HG02840 (cell line): ENCODE data around the gene NTNG1.
"Not testable (repeated sequence)": the region's sequence is repeated elsewhere in the genome, so short reads cannot be mapped to it uniquely, and the experiment has no call there.

Experiments used
- ATAC-seq: cut with Tn5 transposase; IDR thresholded peaks from one replicate; pipeline ENCODE4 v1.9.1; 2021; ENCODE audit warnings: mild to moderate bottlenecking, moderate library complexity, moderate number of reproducible peaks; ENCODE audit not compliant: unreplicated experiment, low FRiP score

Gene NTNG1

DNA sequence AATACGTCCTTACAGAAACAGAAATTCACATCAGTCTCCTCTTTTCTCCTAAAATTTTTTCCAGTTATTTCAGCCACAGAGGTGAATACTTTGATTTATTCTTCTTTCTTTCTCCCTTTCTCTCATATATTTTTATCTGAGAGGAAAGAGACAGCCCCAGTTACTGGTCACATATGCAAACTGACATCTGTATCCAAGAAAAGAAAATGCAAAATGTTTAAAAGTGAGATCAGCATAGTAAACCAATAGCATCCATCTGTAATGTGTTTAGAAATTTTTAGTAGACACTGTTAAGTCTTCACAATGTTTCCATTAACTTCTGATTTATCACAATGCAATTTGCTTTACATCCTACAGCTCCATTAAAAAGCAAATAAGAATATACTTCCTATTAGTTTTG is 53.5 kb downstream of the NTNG1 start:
- no peak for ATAC-seq

DNA sequence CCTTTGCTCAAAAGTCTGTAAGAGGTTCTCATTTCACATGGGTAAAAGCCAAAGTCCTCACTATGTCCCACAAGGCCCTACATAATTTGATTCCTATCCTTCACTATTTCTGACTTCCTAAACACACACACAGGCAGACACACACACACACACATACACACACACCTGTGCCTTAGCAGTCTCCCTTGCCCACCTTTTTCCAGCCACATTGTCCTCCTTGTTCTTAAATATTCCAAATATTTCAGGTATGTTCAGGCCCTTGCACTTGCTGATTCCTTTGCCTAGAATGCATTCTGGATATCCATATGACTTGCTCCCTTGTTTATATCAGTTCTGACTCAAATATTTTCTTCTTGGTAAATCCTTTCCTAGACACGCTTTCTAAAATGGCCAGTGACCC is 54.6 kb downstream of the NTNG1 start:
- ATAC-seq, result no peak

DNA sequence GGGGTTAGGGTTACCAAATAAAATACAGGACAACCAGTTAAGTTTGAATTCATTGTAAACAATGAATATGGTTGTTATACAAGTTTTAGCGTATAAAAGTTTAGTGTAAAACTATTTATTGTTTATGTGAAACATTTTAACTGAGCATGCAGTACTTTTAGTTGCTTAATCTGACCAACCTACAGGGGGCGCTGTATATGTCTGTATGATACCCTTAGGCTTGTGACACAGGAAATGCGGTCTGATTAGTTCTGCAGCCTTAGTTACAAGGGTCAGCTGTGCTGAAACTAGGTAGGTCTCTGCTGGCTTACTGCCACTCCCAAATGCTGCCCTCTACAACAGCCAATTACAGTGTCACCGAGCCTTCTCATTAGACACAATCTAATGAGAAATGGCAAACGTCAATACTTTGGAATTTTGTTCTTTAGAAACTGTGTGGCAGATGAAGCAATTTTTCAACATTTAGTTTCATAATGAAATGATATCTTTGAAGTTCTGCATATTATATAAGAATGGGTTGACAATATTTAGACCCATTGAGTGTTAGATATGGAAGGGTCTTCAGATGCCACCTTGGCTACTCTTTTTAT is 56.2 kb downstream of the NTNG1 start:
- peak; percentile 77 for ATAC-seq

DNA sequence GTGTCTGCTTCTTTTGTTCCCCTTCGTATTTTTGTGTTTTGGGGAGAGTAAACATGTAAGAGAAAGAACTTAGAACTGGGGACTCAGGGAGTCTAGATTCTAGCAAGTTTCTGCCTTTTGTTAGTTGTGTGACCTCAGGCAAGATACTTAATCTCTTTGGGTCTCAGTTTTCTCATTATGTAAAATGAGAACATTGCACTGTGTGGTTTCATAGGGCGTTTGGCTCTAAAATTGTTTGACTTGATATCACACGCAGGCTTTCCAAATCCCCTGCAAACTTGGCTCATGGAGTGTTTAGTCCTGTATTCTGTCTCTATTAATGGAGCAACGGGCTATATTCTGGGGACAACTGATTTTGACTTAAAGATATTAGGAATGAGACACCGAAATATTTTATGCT is 57.7 kb downstream of the NTNG1 start:
- no peak for ATAC-seq

DNA sequence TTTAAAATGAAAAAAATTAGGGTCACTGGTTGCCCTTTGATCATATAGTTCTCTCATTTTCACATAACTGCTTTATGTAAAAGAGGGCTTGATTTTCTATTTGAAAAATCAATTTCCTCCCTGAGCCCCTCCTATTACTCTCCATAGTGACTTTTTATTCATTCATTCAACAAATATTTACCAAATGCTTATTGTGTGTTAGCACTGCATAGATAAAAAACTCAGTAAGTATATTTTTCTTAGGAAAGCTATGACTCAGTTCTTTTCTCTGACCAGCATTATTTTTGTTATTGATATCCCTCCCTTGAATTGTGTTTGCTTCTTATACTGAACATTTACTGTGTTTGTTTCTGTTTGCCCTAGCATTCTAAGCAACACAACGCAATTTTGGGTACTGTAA is 59.8 kb downstream of the NTNG1 start:
- no peak for ATAC-seq

DNA sequence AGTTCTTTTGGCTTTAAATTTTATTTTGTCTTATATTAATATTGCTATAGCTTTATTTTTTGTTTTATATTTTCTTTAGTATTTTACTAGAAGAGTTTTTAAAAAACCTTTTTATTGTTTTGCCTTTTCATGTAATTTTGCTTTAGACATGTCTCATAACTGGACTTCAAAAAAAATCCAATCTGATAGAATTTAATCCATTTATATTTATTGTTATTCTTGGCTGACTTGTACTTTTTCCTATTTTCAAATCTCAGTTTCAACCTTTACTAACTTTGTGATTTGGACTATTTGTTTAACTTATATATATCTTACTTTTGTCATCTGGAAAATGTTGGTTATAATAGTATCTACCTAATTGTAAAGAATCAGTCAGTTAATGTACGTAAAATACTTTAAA is 61.2 kb downstream of the NTNG1 start:
- no peak for ATAC-seq

DNA sequence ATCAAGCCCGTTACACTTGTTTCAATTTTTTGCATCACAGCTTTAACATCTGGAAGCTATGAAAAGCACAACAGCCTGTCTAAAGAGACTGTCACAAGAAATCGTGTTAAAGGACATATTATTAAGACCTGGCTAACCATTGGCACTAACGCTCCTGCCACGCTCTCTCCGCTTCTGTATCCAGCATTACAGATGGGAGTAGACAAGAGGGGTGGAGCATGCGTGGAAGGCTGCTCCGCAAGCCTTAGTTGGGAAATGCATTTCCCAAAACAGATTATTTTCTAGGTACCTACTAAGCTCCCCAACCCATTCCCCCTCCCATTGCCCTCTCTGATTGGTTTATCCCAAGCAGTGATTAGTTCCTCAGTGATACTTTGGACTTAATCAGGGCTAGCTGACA is 72.4 kb downstream of the NTNG1 start:
- ATAC-seq, result no peak

DNA sequence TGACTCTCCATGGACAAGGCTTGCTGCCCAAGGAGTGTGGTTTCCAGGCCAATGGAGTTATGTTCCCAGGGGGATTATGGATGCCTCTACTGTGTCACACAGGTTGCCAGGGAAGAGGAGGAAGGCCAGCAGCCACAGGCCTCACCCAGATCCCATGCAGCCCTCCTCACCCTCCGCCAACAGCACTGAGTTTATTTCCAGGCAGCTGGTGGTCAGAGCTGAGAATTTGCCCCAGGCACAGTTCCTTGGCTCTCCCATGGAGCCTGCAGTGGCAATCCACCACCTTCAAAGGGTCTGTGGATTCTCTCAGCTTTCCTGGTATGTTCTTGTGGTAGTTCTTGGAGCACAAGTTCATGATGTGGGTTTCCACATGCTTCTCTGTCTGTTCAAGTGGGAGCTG is 79.2 kb downstream of the NTNG1 start:
- no peak for ATAC-seq

DNA sequence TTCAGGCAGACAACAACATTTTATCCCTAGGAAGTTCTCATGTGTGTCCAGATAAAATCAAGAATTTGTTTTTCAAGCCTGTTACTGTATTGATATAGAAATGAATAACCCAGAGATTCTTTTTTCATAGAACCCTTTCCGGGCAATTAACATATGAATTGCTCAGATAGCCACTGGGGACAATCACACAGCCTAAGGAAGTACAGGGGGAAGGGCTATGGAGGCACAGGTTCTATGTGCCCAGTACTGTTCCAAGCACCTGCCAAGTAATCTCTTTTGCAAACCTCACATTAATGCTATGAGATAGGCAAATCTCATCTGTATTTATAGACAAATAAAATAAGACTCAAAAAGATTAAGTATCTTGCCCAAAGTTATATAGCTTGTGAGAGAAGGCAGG is 84.9 kb downstream of the NTNG1 start:
- no peak for ATAC-seq

DNA sequence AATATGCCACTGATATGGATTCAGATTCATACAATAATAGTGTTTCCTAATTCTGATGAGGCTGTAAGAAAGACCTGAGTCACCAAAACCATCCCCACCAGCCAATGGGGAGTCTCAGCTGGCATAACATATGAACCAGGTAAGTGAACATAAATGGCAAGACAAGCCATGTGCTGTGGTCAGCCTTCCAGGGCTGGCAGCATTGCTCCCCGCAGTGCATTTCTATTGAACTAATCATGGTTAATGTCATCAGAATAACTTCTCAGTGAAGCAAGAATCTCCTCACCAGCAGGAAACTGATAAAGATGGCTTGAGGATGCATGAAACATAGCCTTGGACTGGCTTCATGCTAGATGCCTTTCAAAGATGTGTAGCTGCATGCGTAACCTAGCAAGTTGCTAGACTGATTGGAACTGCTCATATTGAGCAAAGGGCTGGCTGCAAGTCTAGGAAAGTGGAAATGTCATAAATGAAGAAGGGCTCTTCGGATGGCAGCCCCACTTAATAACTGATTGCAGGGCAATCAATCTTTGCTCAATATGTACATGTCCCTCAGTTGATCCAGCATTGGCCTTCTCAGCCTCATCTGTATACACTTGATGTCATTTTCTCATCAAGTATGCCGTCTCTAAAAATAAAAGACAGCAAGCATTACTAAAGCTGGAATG is 88.0 kb downstream of the NTNG1 start:
- ATAC-seq, result no peak

DNA sequence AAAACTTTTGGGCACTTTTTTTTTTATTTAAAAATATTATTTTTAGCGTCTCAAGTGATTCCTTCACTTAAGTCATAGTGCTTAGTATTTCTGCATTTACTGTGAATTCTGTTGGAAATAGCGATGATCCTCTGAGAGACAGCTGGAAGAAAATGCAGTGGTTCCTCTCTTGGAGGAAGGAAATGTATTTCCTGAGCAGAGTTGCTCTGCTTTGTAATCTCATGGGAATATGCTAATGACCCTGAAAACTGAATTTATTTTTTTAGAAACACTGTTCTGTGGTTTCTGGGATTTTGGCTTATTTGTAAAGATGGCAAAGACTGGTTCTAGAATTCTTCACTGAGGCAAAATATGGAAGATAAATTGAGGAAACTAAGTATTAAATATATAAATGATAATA is 88.9 kb downstream of the NTNG1 start:
- no peak for ATAC-seq

DNA sequence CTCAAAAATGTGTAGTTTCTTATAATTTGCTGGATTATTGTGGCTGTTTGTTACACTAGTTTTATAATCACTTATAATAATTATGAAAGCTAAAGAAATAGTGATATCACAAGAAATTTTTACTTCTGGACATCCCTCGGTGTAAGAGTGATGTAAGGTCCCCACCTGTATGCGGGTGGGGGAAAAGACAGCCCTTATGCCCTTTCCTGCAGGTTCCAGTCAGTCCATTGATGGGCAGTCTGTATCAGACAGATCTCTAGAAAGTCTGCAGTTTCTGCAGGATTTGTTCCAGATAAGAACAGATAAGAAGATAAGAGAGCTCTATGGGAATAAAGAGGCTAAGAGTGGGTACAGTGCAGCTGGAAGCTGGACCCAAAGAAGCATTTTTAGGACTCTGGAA is 89.3 kb downstream of the NTNG1 start:
- no peak for ATAC-seq

DNA sequence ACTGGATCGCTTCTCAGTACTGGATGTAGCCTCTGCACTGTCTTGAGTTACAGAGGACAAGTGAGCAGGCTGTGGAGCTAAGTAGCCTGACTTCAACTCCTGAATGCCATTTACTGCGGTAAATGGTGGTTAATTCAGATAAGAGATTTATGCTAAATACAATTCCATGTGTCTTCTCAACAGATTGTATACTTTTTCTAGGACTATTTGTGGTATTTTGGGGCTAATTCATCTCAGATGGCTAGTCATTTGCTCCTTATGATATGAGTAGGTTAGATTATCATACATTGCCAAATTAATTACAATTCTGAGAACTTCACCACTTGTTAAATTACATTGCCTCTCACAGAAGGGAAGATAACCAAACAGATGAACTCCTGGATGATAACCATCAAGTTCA is 90.5 kb downstream of the NTNG1 start:
- ATAC-seq, result no peak

DNA sequence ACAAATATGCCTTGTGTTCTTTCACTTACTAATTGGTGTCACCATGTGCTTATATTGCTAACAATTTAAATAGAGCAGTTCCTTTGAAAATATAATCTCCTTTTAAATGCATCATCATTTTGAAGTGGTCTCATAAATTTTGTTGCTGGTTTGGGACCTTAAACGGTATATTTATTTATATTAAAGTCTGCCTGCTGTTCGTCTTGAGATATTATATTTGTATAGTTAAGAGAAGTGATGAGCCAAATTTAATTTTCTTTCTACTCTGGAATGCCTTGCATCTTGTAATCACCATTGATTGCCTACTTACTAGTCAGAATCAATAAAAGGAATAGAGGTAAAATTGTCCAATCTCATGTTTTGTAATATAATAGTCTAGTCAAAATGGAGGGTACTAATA is 91.6 kb downstream of the NTNG1 start:
- no peak for ATAC-seq

DNA sequence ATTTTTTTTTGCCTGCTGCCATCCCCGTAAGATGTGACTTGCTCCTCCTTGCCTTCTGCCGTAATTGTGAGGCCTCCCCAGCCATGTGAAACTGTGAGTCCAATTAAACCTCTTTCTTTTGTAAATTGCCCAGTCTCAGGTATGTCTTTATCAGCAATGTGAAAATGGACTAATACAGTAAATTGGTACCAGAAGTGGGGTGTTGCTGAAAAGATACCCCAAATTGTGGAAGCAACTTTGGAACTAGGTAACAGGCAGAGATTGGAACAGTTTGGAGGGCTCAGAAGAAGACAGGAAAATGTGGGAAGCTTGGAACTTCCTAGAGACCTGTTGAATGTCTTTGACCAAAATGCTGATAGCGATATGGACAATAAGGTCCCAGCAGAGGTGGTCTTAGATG is 95.9 kb downstream of the NTNG1 start:
- ATAC-seq, result not testable (repeated sequence)

DNA sequence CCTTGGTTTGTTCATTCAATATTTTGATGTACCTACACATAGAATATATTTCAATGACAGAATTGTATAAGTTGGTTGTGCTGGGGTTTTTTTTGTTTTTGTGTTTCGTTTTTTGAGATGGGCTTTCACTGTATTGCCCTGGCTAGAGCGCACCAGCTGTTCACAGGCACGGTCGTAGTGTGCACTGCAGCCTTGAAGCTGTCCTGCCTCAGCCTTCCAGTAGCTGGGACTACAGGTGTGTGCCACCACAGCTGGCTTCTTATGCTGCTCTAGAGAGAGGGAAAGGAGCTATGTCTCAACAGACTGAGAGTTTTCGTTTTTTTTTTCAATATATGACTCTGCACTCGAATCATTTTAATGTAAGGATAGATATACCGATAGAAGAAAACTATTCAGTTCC is 102.6 kb downstream of the NTNG1 start:
- ATAC-seq, result no peak

DNA sequence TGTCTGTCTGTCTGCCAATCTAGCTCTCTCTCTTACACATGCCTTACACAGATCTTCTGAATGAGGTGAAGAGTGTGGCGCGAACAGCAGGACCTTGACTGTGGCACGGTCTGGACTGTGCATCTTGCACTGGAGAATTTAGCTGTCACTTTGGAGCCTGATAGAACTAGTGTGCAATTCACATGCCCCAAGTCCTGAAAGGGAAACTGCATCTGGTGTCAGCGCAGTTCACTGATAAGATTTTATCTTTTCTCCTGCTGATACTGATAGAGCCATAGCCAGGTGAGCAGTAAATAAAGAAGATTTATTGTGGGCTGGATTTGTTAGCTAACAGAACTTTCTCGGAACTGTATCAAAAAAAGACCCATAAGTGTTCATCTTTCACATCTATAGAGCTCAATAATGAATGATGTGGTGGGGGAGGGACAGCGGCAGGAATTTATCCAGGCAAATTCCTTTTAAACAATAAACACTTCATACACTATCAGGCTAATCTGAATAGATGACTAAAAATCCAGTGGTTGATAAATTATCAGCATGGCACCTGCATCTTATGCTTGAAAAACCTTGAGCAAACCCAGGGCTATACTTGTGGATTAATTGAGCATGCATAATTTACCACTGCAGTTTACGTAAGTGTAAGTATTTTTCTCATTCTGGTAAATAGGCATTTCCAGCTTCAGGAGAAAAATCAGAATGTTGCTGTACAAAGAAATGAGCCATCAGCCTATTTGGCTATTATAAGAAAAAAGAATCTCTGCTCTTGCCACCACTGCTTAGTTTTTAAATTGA is 104.1 kb downstream of the NTNG1 start:
- ATAC-seq, result no peak

DNA sequence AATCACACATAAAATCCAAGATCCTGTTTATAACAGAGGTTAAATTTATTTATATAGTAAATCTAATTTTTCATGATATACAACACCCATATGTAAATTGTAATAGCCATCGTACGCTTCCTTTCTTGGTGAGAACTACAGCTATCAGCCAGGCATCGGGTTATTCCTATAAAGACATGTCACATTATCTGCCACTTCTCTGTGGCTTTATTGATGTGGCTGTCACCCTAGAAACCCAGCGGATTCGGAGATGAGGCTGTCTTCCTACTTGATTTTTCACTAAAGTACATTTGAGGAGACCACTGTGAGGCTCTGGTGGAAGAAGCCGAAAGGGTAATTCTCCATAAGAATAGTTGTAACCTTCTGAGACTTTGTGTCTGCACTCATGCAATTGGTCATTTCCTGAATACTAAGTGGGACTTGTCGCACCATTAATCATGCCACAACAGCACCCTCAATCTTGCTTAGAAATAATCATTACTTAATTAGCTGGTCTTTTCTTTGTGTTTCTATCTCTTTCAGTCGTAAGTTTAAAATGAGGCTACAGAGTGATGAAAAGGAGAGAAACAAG is 106.0 kb downstream of the NTNG1 start:
- ATAC-seq, result no peak

DNA sequence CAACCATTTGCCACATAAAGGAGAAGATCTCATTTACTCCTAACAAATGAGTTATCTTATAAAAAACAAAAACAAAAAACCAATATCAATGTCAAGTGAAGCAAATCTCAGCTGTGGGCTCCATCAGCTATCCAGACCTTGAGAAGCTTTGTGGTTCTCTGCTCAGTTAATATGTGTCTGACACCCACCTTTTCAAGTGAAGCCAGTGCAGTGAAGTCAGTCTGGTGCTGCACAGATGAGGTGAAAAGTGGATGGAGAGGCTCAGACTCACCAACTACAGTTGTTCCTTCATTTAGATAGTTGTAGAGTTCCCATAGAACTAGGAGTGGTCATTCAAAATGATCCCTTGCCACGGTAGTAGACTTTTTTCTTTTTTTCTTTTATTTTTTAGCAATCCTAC is 106.8 kb downstream of the NTNG1 start:
- no peak for ATAC-seq

DNA sequence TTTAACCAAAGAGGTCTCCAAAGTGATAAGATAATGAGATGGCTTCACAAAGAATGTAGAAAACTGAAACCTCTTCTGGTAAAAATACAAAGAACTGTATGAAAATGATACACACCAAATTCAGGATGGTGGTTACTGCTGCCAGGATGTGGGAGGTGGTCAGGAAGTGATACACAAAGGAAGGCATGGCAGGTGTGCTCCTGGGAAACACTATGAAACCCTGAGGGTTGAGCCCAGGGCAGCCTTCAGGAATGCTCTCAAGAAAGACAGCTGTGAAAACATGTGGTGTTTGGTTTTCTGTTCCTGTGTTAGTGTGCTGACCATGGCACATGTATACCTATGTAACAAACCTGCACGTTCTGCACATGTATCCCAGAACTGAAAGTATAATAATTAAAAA is 109.3 kb downstream of the NTNG1 start:
- ATAC-seq, result no peak

DNA sequence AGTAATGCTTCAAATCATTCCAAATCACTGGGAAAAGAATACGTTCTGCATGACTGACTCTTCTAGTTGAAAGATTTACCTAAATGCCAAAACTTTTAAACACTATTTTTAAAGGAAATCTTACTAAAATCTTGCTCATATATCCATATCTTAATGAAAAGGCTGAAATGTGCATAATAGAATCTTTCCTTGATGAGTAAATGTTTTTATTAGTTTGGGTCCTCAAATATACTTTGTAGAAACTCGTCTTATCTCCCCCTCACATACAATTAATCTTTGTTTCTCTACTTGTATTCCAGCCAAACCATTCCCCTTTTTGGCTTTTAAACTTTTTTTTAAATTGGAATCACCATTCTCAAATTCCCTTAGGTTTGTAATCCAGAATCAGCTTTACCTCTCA is 110.2 kb downstream of the NTNG1 start:
- no peak for ATAC-seq

DNA sequence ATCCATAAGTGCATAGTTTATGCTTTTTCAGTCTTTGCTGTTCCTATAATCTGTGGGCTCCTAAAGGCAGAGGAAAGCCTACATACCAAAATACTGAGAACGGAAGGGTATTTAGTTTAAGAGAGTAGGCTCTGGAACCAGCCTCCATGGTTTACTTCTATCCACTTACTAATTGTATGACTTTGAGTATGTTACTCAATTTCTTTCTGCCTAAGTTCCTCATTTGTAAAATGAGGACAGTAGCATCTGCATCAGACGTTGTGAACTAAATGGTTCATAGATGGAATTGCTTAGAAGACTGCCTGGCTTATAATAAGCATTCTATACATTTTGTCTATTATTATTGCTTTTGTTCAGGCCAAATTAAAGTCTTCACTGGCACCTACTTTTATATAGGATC is 111.0 kb downstream of the NTNG1 start:
- ATAC-seq, result no peak
